ENCODE data around the gene INSIG2. TPM values are rescaled to one million over a fixed set of nuclear protein-coding genes. Genes with fewer than 3 reads are reported as not detected.

The INSIG2 gene
- total and polyA plus RNA-seq, 2 of the 8 experiments (the other 6 are each of a cell fraction or from before 2014, with no cell fraction given), result 7.0 to 11.2 TPM

DNA sequence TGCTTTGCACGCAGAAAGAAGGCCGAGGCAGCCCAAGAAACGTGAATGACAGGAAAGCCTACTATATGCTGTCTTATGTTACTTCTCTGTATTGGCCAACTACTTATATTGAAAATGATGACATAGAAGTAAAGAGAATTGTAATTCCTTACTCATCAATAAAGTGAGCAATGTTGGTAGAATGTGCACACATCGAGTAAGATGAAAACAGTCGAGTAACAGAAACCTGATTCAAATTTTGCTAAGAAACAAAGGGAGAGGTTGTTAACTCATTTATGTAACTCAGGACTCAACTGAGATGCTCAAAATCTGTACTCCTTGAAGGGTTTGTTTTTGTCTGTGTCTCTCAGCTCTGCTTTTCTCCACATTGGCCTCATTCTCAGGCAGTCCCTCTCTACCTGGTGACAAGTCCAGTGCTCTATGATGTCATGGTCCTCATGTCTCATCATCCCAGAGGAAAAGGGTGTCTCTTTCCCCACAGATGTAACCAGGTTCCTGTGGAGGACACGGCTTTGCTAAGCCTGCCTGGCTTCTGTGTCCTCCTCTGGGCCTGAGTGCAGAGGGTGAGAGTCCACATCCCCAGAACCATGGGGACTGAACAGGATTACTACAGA lies 44.1 kb upstream of the INSIG2 start:
- H4K8ac ChIP-seq (ENCODE audit: extremely low read depth, insufficient read depth, low read length), result no peak overlapping the region
- H3K36me3 ChIP-seq (ENCODE audit: control insufficient read depth in 2 of 4, insufficient read depth in 4 of 4, low read length in 3 of 4), result no peaks in the 10 kb centered on the region
- no peak overlapping the region for H3K9ac ChIP-seq (replicated peaks in 1 of 4; ENCODE audit: extremely low read depth in 1 of 4, low read depth in 3 of 4, low read length in 3 of 4)
- no peaks in the 10 kb centered on the region for H3K9me3 ChIP-seq (ENCODE audit: insufficient read depth in 2 of 2, low read depth in 1 of 2, low read length in 1 of 2)
- no peaks in the 10 kb centered on the region for H3K79me2 ChIP-seq (ENCODE audit: control insufficient read depth in 1 of 2, insufficient read depth in 2 of 2, low read length in 2 of 2)
- no peak overlapping the region for H3K23ac ChIP-seq (ENCODE audit: insufficient read length)
- no peak overlapping the region for H4K5ac ChIP-seq (ENCODE audit: insufficient read length, low read depth, low read length)
- H2AK5ac ChIP-seq (ENCODE audit: low read depth, low read length), result no peak overlapping the region
- H3K27ac ChIP-seq (ENCODE audit: low read depth, low read length), result no peak overlapping the region
- no peak overlapping the region for H2BK120ac ChIP-seq (replicated peaks; ENCODE audit: low read depth, low read length)
- H2BK5ac ChIP-seq (ENCODE audit: low read depth, low read length), result no peak overlapping the region
- no peaks in the 10 kb centered on the region for H4K20me1 ChIP-seq (replicated peaks in 1 of 2; ENCODE audit: control insufficient read depth in 1 of 2, insufficient read depth in 2 of 2, low read length in 2 of 2)
- H2BK12ac ChIP-seq (ENCODE audit: low read depth, low read length), result no peak overlapping the region
- CTCF ChIA-PET (ENCODE audit: partially characterized antibody), result interaction anchor here (1.5 kb wide), 1 partner anchor 12 kb away, joined by 4 read pairs; no protein-coding TSS in a partner anchor
- H3K4me2 ChIP-seq (ENCODE audit: insufficient read depth in 1 of 2, low read depth in 2 of 2, low read length in 2 of 2), result no peak overlapping the region
- no peak overlapping the region for H2AFZ ChIP-seq (ENCODE audit: low read length)
- H3K4me3 ChIP-seq (ENCODE audit: extremely low read depth in 1 of 4, insufficient read depth in 2 of 4, low read depth in 3 of 4, low read length in 4 of 4), result no peak overlapping the region
- no peak overlapping the region for H4K91ac ChIP-seq (replicated peaks; ENCODE audit: insufficient read length, low read length)
- POLR2A ChIA-PET (ENCODE audit: partially characterized antibody), result no interaction called here
- no peaks in the 10 kb centered on the region for H3K23me2 ChIP-seq (ENCODE audit: low read depth, low read length)
- FAIRE-seq (no peak), DNase-seq (ENCODE audit: low read depth in 1 of 2, low spot score in 2 of 2) (no peak)
- H3K79me1 ChIP-seq (ENCODE audit: low read depth, low read length), result no peaks in the 10 kb centered on the region
- no peak overlapping the region for H3K56ac ChIP-seq (replicated peaks; ENCODE audit: insufficient read length, low read depth, low read length)
- no peak overlapping the region for H3K4ac ChIP-seq (replicated peaks; ENCODE audit: insufficient read length, low read depth, low read length)
- no peak overlapping the region for H2BK20ac ChIP-seq (ENCODE audit: low read length)
- 87% methylated on average over 6 of the region's 6 CpGs; no CpG with 5 or more reads in 1 of the 2 experiments for WGBS, 2 experiments (ENCODE audit: extremely low coverage in 1 of 2, insufficient coverage in 1 of 2, insufficient read length in 1 of 2, insufficient replicate concordance in 2 of 2, low coverage in 1 of 2, low lambda C conversion rate in 2 of 2, missing lambda C conversion rate in 1 of 2)
- no peak overlapping the region for H3K14ac ChIP-seq (ENCODE audit: insufficient read length)
- H3K27me3 ChIP-seq (replicated peaks in 1 of 4; ENCODE audit: control insufficient read depth in 3 of 4, extremely low read depth in 1 of 4, insufficient read depth in 3 of 4, low read length in 3 of 4), result no peaks in the 10 kb centered on the region
- no peak overlapping the region for H2BK15ac ChIP-seq (ENCODE audit: low read length)
- no peaks in the 10 kb centered on the region for H3K4me1 ChIP-seq (replicated peaks in 1 of 4; ENCODE audit: control insufficient read depth in 3 of 4, insufficient read depth in 4 of 4, low read length in 3 of 4)
- no peak overlapping the region for H3K18ac ChIP-seq (ENCODE audit: extremely low read depth, low read length)
- TF ChIP-seq YY1 (IDR thresholded peaks at IDR 0.05; ENCODE audit: low read depth, low read length), result no peak
